ENCODE measurements around the gene EWSR1.

DNA sequence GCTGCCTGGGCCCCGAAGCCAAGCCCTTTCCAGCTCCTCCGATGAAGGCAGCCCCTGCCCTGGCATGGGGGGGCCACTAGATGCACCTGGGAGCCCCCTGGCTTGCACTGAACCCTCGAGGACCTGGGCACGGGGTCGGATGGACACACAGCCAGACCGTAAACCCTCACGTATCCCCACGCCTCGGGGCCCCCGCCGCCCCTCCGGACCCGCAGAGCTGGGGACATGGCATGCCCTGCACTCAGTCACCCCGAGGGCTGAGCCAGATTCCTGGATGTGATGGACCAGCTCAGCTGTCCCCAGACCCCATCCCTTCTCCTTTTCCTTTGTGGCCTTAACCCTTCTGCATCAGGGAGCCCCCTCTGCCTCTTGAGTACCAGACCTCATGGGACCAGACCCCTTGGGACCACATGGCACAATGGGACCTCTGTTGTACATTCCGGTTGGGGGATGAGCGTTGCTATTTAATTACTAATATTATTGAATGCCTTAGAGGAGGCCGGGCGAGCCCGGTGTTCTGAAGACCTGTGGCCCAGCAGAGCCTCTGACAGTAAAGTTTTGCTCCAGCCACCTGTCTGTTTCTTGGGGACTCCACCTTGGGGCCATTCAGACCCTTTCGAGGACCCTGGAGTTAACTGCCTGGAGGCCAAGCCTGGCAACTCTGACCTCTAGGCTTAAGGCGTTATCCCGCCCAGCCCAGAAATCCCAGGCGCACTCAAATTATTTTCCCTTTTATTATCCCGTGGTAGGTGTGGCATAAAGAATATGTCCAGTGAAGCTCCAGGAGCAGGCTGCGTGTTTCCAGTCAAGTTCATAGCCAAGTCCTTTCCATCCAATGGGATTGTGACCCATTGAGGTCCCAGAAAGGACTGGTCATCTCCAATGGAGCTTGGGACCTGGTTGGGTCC, 44.4 kb downstream of the EWSR1 start:
- TF ChIP-seq, protein P1, sequence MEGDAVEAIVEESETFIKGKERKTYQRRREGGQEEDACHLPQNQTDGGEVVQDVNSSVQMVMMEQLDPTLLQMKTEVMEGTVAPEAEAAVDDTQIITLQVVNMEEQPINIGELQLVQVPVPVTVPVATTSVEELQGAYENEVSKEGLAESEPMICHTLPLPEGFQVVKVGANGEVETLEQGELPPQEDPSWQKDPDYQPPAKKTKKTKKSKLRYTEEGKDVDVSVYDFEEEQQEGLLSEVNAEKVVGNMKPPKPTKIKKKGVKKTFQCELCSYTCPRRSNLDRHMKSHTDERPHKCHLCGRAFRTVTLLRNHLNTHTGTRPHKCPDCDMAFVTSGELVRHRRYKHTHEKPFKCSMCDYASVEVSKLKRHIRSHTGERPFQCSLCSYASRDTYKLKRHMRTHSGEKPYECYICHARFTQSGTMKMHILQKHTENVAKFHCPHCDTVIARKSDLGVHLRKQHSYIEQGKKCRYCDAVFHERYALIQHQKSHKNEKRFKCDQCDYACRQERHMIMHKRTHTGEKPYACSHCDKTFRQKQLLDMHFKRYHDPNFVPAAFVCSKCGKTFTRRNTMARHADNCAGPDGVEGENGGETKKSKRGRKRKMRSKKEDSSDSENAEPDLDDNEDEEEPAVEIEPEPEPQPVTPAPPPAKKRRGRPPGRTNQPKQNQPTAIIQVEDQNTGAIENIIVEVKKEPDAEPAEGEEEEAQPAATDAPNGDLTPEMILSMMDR (conservative IDR thresholded peaks at IDR 0.05; ENCODE audit: low read depth, low read length): no peak
- TF ChIP-seq BHLHE40 (IDR thresholded peaks at IDR 0.05; ENCODE audit: low read depth, low read length) (no peak), RFX5 (IDR thresholded peaks at IDR 0.05; ENCODE audit: low read depth, low read length) (no peak), RCOR1 (IDR thresholded peaks at IDR 0.05; ENCODE audit: insufficient replicate concordance, low read length) (no peak), RAD21 (IDR thresholded peaks at IDR 0.05; ENCODE audit: low read length) (no peak), NFE2L2 (IDR thresholded peaks at IDR 0.05; ENCODE audit: low read depth, low read length) (no peak), POLR2A (IDR thresholded peaks at IDR 0.05; ENCODE audit: low read depth, low read length) (no peak), SMC3 (IDR thresholded peaks at IDR 0.05; ENCODE audit: low read depth, low read length) (no peak), MXI1 (IDR thresholded peaks at IDR 0.05; ENCODE audit: borderline replicate concordance, low read depth, low read length) (no peak), MAZ (IDR thresholded peaks at IDR 0.05; ENCODE audit: borderline replicate concordance, low read depth, low read length) (no peak), CHD1 (IDR thresholded peaks at IDR 0.05; ENCODE audit: low read depth, low read length) (no peak), FOS (IDR thresholded peaks at IDR 0.05; ENCODE audit: low read depth, low read length) (no peak)
- TF ChIP-seq, protein P2, sequence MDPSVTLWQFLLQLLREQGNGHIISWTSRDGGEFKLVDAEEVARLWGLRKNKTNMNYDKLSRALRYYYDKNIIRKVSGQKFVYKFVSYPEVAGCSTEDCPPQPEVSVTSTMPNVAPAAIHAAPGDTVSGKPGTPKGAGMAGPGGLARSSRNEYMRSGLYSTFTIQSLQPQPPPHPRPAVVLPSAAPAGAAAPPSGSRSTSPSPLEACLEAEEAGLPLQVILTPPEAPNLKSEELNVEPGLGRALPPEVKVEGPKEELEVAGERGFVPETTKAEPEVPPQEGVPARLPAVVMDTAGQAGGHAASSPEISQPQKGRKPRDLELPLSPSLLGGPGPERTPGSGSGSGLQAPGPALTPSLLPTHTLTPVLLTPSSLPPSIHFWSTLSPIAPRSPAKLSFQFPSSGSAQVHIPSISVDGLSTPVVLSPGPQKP (IDR thresholded peaks at IDR 0.05; ENCODE audit: borderline replicate concordance, low read depth, low read length): no peak

Measured in IMR-90 (cell line).